GM18858 (cell line): ENCODE measurements around the gene GRID1.

Source experiments
- ATAC-seq: cut with Tn5 transposase; IDR thresholded peaks from one replicate; pipeline ENCODE4 v1.9.1; 2021; ENCODE audit not compliant: unreplicated experiment

The GRID1 gene

GRCh38 chr10:86155054-86155921 is 211.3 kb downstream of the GRID1 start:
- ATAC-seq = no peak

GRCh38 chr10:86153751-86154150 is 212.8 kb downstream of the GRID1 start:
- ATAC-seq = no peak

- ATAC-seq = no peak
These were observed 213.7 kb downstream of the GRID1 start for GRCh38 chr10:86152911-86153310.

- ATAC-seq = no peak
These were observed 214.2 kb downstream of the GRID1 start for GRCh38 chr10:86152354-86152753.

GRCh38 chr10:86151613-86152012 is 215.0 kb downstream of the GRID1 start:
- ATAC-seq = no peak

- ATAC-seq = no peak
These were observed 217.3 kb downstream of the GRID1 start for GRCh38 chr10:86149257-86149656.

- ATAC-seq = no peak
These were observed 218.5 kb downstream of the GRID1 start for GRCh38 chr10:86148117-86148516.

- ATAC-seq = no peak
These were observed 222.3 kb downstream of the GRID1 start for GRCh38 chr10:86144301-86144700.

- ATAC-seq = no peak
These were observed 224.7 kb downstream of the GRID1 start for GRCh38 chr10:86141896-86142295.

- no peak for ATAC-seq
These were observed 227.4 kb downstream of the GRID1 start for GRCh38 chr10:86139066-86139657.

GRCh38 chr10:86138551-86139065 is 228.0 kb downstream of the GRID1 start:
- ATAC-seq = no peak

GRCh38 chr10:86137561-86137960 is 229.0 kb downstream of the GRID1 start:
- no peak for ATAC-seq

GRCh38 chr10:86136934-86137333 is 229.7 kb downstream of the GRID1 start:
- ATAC-seq = no peak

GRCh38 chr10:86135191-86135590 is 231.4 kb downstream of the GRID1 start:
- ATAC-seq = no peak

- ATAC-seq = no peak
These were observed 235.7 kb downstream of the GRID1 start for GRCh38 chr10:86130737-86131475.

GRCh38 chr10:86130041-86130440 is 236.6 kb downstream of the GRID1 start:
- ATAC-seq = no peak

GRCh38 chr10:86128360-86128759 is 238.2 kb downstream of the GRID1 start:
- ATAC-seq = no peak

- ATAC-seq = no peak
These were observed 239.2 kb downstream of the GRID1 start for GRCh38 chr10:86127274-86127819.

GRCh38 chr10:86124734-86125133 is 241.9 kb downstream of the GRID1 start:
- ATAC-seq = no peak

- no peak for ATAC-seq
These were observed 242.9 kb downstream of the GRID1 start for GRCh38 chr10:86123715-86124114.

- no peak for ATAC-seq
These were observed 243.3 kb downstream of the GRID1 start for GRCh38 chr10:86123304-86123703.
